ENCODE data around the gene MVB12B.

Gene MVB12B

DNA sequence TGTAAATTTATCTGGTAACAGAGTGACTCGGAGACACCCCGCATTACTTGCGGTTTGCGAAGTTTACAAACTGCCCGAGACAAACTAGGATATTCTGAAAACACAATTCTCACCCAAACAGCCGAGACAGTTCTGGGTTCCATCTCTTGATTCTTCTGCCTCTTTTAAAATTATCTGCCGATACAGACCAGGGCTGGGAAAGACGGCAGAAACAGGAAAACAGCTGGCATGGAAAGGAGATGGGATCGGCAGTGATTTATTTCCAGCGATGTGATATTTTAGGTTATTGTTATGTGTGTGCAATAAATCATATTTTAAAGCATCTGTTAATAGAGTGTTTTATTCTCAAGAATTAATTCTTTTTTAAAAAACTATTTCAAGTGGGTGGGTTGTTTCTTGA is 193.8 kb downstream of the MVB12B start:
- no peak for DNase-seq (ENCODE audit: low read depth)

DNA sequence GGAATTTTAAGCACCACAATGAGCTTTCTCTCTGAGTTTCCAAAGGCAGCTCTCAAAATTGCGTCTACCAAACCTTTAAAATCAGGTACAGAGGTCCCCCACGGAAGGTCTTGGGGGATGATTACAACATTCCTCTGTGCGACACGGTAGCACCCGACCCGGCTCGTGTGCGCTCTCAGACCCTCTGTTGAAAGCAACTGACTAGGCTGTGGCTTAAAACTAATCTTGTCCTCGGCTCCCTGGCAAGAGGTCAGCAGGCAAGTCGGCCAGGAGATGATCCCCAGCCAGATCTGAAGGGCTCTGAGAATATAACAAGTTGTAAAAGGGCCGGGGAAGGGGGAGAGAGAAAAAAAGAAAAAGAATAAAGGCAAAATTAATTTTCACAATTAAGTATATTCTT is 194.5 kb downstream of the MVB12B start:
- no peak for DNase-seq (ENCODE audit: low read depth)

GRCh38 chr9:126521551-126521950 is 194.9 kb downstream of the MVB12B start:
- no peak for DNase-seq (ENCODE audit: low read depth)

DNA sequence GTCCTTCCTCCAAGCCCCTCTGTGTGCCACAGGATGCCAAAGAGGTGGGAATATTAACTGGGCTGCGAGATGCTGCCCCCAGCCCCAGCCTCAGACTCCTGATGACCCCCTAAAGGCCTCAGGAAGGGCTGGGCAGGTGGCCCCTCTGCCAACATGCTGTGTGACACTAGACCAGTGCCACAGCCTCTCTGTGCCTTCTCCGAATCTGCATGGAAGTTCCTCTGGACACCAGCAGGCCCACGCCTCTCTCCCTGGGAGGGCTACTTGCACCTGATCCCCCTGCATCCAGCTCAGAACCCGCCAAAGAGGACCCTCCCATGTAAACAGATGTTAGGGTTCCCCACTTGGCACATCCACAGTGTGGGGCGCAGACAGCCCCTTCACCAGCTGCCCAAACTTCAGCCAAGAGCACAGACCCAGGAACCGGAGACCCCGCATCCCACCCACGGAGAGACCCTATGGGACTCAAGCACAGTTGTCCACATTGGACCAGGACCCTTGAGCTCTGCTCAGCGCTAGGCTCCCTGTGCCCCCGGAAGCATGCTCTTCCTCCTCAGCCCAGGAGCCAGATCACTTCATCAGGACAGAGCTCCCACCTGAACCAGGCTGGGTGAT is 195.5 kb downstream of the MVB12B start:
- no peak for DNase-seq (ENCODE audit: low read depth)

- no peak for DNase-seq (ENCODE audit: low read depth)
These were observed 196.2 kb downstream of the MVB12B start for GRCh38 chr9:126522612-126523356.

DNA sequence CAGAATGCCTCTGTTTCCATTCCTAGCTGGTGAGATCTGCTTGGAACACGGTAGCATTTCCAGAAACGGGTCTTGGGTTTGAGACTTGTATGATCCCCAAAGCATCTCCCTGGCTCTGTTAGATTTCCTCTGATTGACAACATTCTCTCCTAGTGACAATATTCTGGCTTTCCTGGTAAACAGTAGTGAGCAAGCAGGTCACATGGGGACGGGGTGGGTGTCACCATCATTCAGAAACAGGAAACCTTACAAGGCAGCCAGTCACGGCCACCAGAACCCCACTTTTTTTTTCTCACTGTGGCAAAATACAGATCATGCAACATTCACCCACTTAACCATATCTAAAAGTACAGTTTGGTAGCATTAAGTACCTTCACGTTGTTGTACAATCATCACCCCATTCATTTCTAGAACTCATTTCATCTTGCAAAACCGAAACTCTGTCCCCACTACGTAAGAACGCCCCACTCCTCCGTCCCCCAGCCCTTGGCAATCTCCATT is 197.0 kb downstream of the MVB12B start:
- DNase-seq (ENCODE audit: low read depth): no peak

DNA sequence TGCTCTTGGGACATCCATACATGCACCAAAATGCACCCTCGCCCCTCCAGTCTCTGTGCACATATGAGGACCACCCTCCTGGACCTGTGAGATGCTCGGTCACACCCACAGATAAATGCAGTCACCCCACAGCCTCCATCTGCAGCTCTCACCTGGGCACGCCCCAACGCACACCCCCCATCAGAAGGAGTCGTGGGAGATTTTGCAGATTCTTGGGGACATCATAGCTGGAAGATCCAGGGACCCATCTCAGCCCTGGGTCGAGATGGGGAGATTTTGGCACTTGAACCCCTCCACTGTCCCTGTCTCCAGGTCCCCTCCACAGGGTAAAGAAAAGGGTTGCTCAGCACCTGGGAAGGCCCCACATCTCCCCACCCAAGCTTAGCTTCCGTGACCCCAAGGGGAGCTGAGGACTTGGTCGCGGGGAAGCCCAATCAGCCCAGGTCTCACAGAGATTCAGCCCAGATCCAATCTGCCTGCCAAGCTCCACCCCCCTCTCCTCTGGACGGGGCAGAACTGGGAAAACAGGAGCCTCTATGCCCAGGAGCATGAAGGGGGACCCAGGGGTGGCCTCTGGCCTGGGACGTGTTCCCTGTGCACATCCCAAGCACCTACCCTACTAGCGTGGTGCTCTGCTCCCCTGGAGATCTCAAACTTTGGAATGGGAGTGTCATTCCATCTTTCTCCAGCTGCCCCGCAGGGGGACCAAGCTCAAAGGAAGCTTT is 197.9 kb downstream of the MVB12B start:
- no peak for DNase-seq (ENCODE audit: low read depth)

GRCh38 chr9:126526218-126527108 is 199.8 kb downstream of the MVB12B start:
- no peak for DNase-seq (ENCODE audit: low read depth)

- DNase-seq (ENCODE audit: low read depth): no peak
These were observed 200.6 kb downstream of the MVB12B start for GRCh38 chr9:126527109-126527825.

DNA sequence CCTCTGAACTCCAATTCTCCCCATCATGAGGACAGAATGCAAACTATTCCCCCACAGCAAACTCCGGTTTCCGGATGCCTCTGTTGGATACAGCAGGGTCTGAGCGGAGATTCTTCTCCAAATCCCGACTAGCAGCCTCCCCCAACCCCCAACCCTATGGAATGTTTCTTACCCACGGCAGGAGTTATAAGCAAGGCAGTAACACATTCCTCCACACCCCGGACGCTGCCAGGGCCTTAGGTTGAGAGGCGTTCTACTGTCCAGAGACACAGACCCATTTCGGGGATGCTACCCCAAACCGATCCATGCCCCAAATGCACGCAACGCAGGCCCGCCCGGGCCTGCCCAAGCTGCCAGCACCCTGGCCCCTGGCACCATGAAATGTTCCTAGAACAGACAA is 201.5 kb downstream of the MVB12B start:
- DNase-seq (ENCODE audit: low read depth): no peak

DNA sequence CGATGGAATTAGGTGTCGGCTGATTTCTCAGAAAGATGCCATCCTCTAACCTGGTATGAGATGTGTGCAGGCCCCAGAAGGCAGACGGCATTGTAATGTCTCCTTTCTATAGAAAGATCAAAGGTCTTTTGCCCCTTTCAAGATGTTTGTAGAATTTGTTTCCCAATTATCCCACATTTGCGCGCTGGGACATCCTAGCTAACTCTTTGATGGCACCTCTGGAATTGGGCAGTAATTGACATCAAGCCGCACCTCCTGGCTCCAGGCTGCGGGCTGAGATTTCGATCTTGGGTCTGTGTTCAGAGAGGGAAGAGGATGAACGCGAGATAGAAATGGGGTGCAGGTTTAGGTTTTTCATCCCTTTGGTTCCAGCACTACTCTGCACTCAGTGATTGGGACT is 202.3 kb downstream of the MVB12B start:
- DNase-seq (ENCODE audit: low read depth): no peak

- DNase-seq (ENCODE audit: low read depth): no peak
These were observed 204.5 kb downstream of the MVB12B start for GRCh38 chr9:126531035-126531571.

DNA sequence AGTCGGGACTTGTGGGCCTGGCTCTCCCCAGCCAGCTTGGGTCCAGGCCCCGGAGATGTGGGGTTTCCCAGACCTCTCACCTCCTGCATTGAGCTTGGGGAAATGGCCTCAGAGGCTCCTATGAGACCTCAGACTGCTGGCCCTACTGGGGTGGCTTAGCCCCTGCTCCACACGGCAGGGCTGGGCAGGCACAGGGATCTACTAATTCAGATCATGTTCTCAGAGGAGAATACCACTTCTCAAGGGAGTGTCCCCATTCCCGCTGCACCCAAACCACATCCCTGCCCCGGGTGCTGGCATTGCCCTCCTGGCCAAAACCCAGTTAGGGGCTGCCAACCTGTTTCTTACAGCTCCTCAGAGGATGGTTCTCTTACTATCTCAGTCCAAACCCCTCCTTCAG is 205.0 kb downstream of the MVB12B start:
- DNase-seq (ENCODE audit: low read depth): no peak

- DNase-seq (ENCODE audit: low read depth): no peak
These were observed 205.4 kb downstream of the MVB12B start for GRCh38 chr9:126532019-126532462.

GRCh38 chr9:126532489-126532888 is 205.9 kb downstream of the MVB12B start:
- DNase-seq (ENCODE audit: low read depth): no peak

DNA sequence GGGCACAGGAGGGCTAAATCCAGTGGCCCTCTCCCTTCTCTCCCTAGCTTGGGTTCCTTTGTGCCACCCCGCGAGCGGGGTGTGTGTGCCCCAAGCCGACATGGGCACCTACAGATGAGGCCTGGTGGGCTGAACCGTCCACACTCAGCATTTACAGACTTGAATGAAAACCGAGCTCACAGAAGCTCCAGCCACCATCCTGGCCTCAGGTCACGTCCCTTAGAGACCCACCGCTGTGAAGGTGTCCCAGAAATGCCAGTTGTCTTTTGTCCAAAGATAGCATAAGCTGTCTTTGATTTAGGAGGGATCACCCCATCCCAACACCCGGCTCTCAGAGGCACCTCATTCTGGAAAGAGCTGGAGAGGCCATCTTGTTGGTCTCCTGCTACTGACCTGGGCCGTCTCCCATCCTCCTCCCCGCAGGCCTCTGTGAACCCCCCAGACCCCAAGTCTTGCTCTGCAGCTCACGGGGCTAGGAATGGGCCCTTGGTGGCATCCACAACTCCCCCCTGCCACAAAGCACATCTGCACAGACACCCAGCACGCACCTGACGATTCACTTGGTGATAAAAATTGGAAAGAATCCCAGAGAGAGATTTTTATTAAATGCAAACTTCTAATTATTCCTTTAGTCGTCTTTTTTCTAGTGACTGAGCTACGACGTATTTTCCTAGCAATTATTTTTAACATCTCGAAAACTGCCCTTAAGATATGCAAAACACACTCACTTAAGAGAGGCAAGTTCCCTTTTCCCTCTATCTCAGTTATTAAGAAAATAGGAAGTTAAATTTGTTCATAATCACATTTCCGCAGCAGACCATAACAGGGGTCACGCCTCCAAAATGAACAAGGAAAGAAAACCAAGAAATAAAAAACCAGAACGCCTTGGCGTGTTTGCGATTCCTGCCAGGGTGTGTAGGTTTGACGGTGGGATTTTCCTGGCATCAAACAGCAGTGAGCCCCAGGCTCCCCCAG is 206.6 kb downstream of the MVB12B start:
- no peak for DNase-seq (ENCODE audit: low read depth)

DNA sequence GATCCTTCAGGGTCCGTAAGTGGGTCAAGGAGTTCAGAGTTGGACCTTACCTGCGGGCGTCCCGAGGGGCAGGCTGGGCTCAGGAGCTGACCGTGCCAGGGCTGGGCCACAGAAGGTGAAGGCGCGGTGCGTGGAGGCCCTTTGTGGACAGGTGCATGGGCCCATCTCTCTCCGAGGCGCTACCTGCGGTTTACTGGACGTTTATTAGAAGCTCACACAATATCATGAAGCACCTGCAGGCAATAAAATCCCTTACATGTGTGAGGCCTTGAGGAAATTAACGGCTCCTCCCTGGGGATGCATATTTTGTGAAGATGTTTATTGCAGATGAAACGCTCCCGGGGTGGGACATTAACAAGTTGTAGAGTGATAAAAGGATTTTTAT is 207.3 kb downstream of the MVB12B start:
- DNase-seq (ENCODE audit: low read depth): no peak

- DNase-seq (ENCODE audit: low read depth): no peak
These were observed 208.0 kb downstream of the MVB12B start for GRCh38 chr9:126534431-126535186.

- DNase-seq (ENCODE audit: low read depth): no peak
These were observed 209.5 kb downstream of the MVB12B start for GRCh38 chr9:126536131-126536530.
